ENCODE data around the gene RAB5IF. TPM values are rescaled to one million over a fixed set of nuclear protein-coding genes. Genes with fewer than 3 reads are reported as not detected.

RAB5IF gene
- total and polyA plus RNA-seq, 2 experiments from 2014 or later: 115 to 171 TPM

- H3K4me3 ChIP-seq: no peak overlapping the region
- TF ChIP-seq EZH2phosphoT487 (IDR thresholded peaks at IDR 0.05; ENCODE audit: insufficient read depth, low read depth) (no peak), EZH2 (IDR thresholded peaks at IDR 0.05; ENCODE audit: insufficient read depth, poor library complexity, severe bottlenecking) (no peak)
- no peak overlapping the region for H2AFZ ChIP-seq
- H3K4me1 ChIP-seq (ENCODE audit: insufficient read depth): no peaks in the 10 kb centered on the region
- WGBS, 2 experiments (ENCODE audit: low coverage in 1 of 2, low lambda C conversion rate in 2 of 2, missing lambda C conversion rate in 2 of 2): 65 to 66% methylated on average over 2 of the region's 2 CpGs
- H3K9me3 ChIP-seq (ENCODE audit: low read depth): no peaks in the 10 kb centered on the region
- H4K20me1 ChIP-seq (ENCODE audit: insufficient read depth): no peaks in the 10 kb centered on the region
- H3K79me2 ChIP-seq (ENCODE audit: insufficient read depth): no peaks in the 10 kb centered on the region
- no peaks in the 10 kb centered on the region for H3K36me3 ChIP-seq (ENCODE audit: low read depth)
- no peaks in the 10 kb centered on the region for H3K27me3 ChIP-seq (replicated peaks; ENCODE audit: insufficient read depth)
- DNase-seq: no peak
- H3F3A ChIP-seq (ENCODE audit: insufficient read depth): no peaks in the 10 kb centered on the region
- H3K9me2 ChIP-seq (ENCODE audit: insufficient read depth): no peaks in the 10 kb centered on the region
- H3K4me2 ChIP-seq (ENCODE audit: unreplicated experiment): no peak overlapping the region
- no peak overlapping the region for H3K27ac ChIP-seq
- no peak overlapping the region for H3K9ac ChIP-seq
- in situ Hi-C loops (cut with MboI): no loop called here
These were observed 17.9 kb downstream of the RAB5IF start for GRCh38 chr20:36623444-36623843.

GRCh38 chr20:36624068-36624943 is 18.7 kb downstream of the RAB5IF start:
- no peaks in the 10 kb centered on the region for H3K27me3 ChIP-seq (replicated peaks; ENCODE audit: insufficient read depth)
- H3K36me3 ChIP-seq (ENCODE audit: low read depth): no peaks in the 10 kb centered on the region
- H3K9me2 ChIP-seq (ENCODE audit: insufficient read depth): no peaks in the 10 kb centered on the region
- no peak overlapping the region for H3K4me3 ChIP-seq
- H3F3A ChIP-seq (ENCODE audit: insufficient read depth): no peaks in the 10 kb centered on the region
- no peaks in the 10 kb centered on the region for H3K9me3 ChIP-seq (ENCODE audit: low read depth)
- in situ Hi-C loops (cut with MboI): no loop called here
- no peaks in the 10 kb centered on the region for H3K4me1 ChIP-seq (ENCODE audit: insufficient read depth)
- H3K79me2 ChIP-seq (ENCODE audit: insufficient read depth): no peaks in the 10 kb centered on the region
- no peaks in the 10 kb centered on the region for H4K20me1 ChIP-seq (ENCODE audit: insufficient read depth)
- H2AFZ ChIP-seq: 0 out of 2 replicates have a peak overlapping the region, but pooled peaks have one; percentile 21
- H3K4me2 ChIP-seq (ENCODE audit: unreplicated experiment): no peak overlapping the region
- H3K9ac ChIP-seq: no peak overlapping the region
- no peak for DNase-seq
- H3K27ac ChIP-seq: no peak overlapping the region
- whole genome bisulfite sequencing, 2 experiments (ENCODE audit: low coverage in 1 of 2, low lambda C conversion rate in 2 of 2, missing lambda C conversion rate in 2 of 2): 42 to 49% methylated on average over 14 of the region's 14 CpGs
- no peak for TF ChIP-seq EZH2 (IDR thresholded peaks at IDR 0.05; ENCODE audit: insufficient read depth, poor library complexity, severe bottlenecking)
- TF ChIP-seq EZH2phosphoT487 (IDR thresholded peaks at IDR 0.05; ENCODE audit: insufficient read depth, low read depth): no peak

GRCh38 chr20:36624944-36625324 is 19.4 kb downstream of the RAB5IF start:
- Histone ChIP-seq H2AFZ (no peak overlapping the region), H3K36me3 (ENCODE audit: low read depth) (no peaks in the 10 kb centered on the region), H3K9me3 (ENCODE audit: low read depth) (no peaks in the 10 kb centered on the region), H3K79me2 (ENCODE audit: insufficient read depth) (no peaks in the 10 kb centered on the region), H3K4me2 (ENCODE audit: unreplicated experiment) (no peak overlapping the region), H3K4me3 (no peak overlapping the region), H3K27ac (no peak overlapping the region), H3K27me3 (replicated peaks; ENCODE audit: insufficient read depth) (no peaks in the 10 kb centered on the region), H3K9ac (no peak overlapping the region), H3F3A (ENCODE audit: insufficient read depth) (no peaks in the 10 kb centered on the region), H4K20me1 (ENCODE audit: insufficient read depth) (no peaks in the 10 kb centered on the region), H3K9me2 (ENCODE audit: insufficient read depth) (no peaks in the 10 kb centered on the region), H3K4me1 (ENCODE audit: insufficient read depth) (no peaks in the 10 kb centered on the region)
- DNase-seq: no peak
- in situ Hi-C loops (cut with MboI): no loop called here
- WGBS, 2 experiments (ENCODE audit: low coverage in 1 of 2, low lambda C conversion rate in 2 of 2, missing lambda C conversion rate in 2 of 2): 46 to 52% methylated on average over 2 of the region's 2 CpGs
- TF ChIP-seq EZH2phosphoT487 (IDR thresholded peaks at IDR 0.05; ENCODE audit: insufficient read depth, low read depth) (no peak), EZH2 (IDR thresholded peaks at IDR 0.05; ENCODE audit: insufficient read depth, poor library complexity, severe bottlenecking) (no peak)

GRCh38 chr20:36628076-36628475 is 22.5 kb downstream of the RAB5IF start:
- in situ Hi-C loops (cut with MboI): no loop called here
- no peak overlapping the region for H2AFZ ChIP-seq
- DNase-seq: no peak
- no peak overlapping the region for H3K4me2 ChIP-seq (ENCODE audit: unreplicated experiment)
- 90 to 92% methylated on average over 7 of the region's 7 CpGs for WGBS, 2 experiments (ENCODE audit: low coverage in 1 of 2, low lambda C conversion rate in 2 of 2, missing lambda C conversion rate in 2 of 2)
- no peaks in the 10 kb centered on the region for H3F3A ChIP-seq (ENCODE audit: insufficient read depth)
- no peaks in the 10 kb centered on the region for H3K9me2 ChIP-seq (ENCODE audit: insufficient read depth)
- H3K9ac ChIP-seq: no peak overlapping the region
- no peak overlapping the region for H3K4me3 ChIP-seq
- H3K4me1 ChIP-seq (ENCODE audit: insufficient read depth): no peaks in the 10 kb centered on the region
- no peaks in the 10 kb centered on the region for H3K9me3 ChIP-seq (ENCODE audit: low read depth)
- H4K20me1 ChIP-seq (ENCODE audit: insufficient read depth): no peaks in the 10 kb centered on the region
- no peak overlapping the region for H3K27ac ChIP-seq
- H3K27me3 ChIP-seq (replicated peaks; ENCODE audit: insufficient read depth): no peaks in the 10 kb centered on the region
- TF ChIP-seq EZH2 (IDR thresholded peaks at IDR 0.05; ENCODE audit: insufficient read depth, poor library complexity, severe bottlenecking) (no peak), EZH2phosphoT487 (IDR thresholded peaks at IDR 0.05; ENCODE audit: insufficient read depth, low read depth) (no peak)
- H3K79me2 ChIP-seq (ENCODE audit: insufficient read depth): no peaks in the 10 kb centered on the region
- H3K36me3 ChIP-seq (ENCODE audit: low read depth): no peaks in the 10 kb centered on the region
